ENCODE results near the gene ADAMTSL1.

GRCh38 chr9:18869725-18870124 is 395.8 kb downstream of the ADAMTSL1 start:
- no peak for TF ChIP-seq CTCF (IDR thresholded peaks at IDR 0.05; ENCODE audit: low read depth, low read length)
- TF ChIP-seq EZH2phosphoT487 (IDR thresholded peaks at IDR 0.05; ENCODE audit: low read depth): no peak

All from OCI-LY3 (cell line).